Lower lobe of right lung (tissue), 2 donors: ENCODE data around the gene TTC5. TPM values are rescaled to one million over a fixed set of nuclear protein-coding genes. Genes with fewer than 3 reads are reported as not detected.
"Not testable (repeated sequence)": the region's sequence is repeated elsewhere in the genome, so short reads cannot be mapped to it uniquely, and the experiment has no call there.

Experiments used
- ATAC-seq, 2 donors: fragments of 200-7000 bp; cut with Tn5 transposase; one replicate each; pipeline ENCODE4 v1.9.1; 2020 to 2022; ENCODE audit warnings: mild to moderate bottlenecking in 2 of 2, moderate library complexity in 2 of 2
- DNase-seq: peaks from one replicate; pipeline ENCODE4 v3.0.0-alpha.2; 2020
- H3K27ac ChIP-seq: fragments of 200-600 bp; one replicate; pipeline ENCODE4 v1.8.0; 2022
- H3K27me3 ChIP-seq: fragments of 200-600 bp; one replicate; pipeline ENCODE4 v1.8.0; 2022; ENCODE audit warnings: low read depth
- H3K36me3 ChIP-seq: fragments of 200-600 bp; one replicate; pipeline ENCODE4 v1.8.0; 2022; ENCODE audit warnings: mild to moderate bottlenecking
- H3K4me1 ChIP-seq: fragments of 200-600 bp; one replicate; pipeline ENCODE4 v1.8.0; 2022
- H3K4me3 ChIP-seq: fragments of 200-600 bp; one replicate; pipeline ENCODE4 v1.8.0; 2022; ENCODE audit warnings: mild to moderate bottlenecking
- H3K9me3 ChIP-seq: fragments of 200-600 bp; one replicate; pipeline ENCODE4 v1.8.0; 2022
- intact Hi-C: fragments of 100-400 bp; cut with DNase I; formaldehyde crosslinking; loops from one replicate; pipeline ENCODE4 v1.11.0; 2022
- total RNA-seq: library from RNA; stranded (reverse); fragmentation: NEBNext Ultra II Directional; extraction: Animal tissue kit (Norgen Biotek cat#: 25700); gene quantifications from one replicate; pipeline ENCODE4 v1.2.1, GENCODE V29; 2021
- TF ChIP-seq, protein P1 (sequence below): fragments of 200-600 bp; IDR thresholded peaks from one replicate; pipeline ENCODE4 v1.8.0; 2022; ENCODE audit warnings: antibody characterized with exemption, mild to moderate bottlenecking
- donor health status: DM: no; HTN: yes; CAD: no; lungs with severe emphysema.

Gene TTC5
- total RNA-seq, 1 donor from 2014 or later = 19.3 TPM

DNA sequence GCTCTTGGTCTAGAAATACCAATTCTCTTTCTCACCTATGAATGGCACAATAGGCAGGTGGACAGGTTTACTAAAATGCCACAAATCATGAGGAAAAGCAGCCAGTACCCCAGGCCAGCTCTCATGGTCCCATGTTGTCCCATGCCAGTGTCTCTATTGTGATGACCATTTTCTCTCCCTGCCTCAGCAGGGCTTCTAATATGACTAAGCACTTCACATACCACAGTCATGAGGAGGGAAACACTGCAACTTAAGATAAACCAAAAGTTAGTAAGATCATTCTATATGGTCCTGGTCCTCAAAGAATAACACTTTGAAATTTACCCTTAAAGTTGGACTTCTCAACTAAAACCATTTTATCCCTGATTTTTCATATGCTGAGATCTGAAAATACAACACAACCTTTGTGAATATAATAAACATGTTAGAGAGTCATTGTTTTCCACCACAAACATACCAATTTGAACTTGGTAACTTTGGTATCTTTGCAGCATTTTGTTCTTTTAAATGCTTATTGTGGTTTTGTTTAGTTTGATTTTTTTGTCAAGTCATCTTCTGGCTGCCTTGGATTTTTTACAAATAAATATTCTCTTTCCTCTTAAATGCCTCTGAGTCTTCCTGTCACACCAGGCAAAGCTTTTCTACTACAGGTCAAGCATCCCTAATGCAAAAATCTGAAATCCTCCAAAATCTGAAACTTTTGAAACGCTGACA, 3.6 kb downstream of the TTC5 start:
- no peaks in the 10 kb centered on the region for H3K9me3 ChIP-seq
- peaks cover 49% of the 10 kb centered on the region for H3K36me3 ChIP-seq
- intact Hi-C loops = no loop called here
- H3K4me3 ChIP-seq = no peak overlapping the region
- no peaks in the 10 kb centered on the region for H3K27me3 ChIP-seq
- H3K4me1 ChIP-seq = peaks cover 14% of the 10 kb centered on the region
- DNase-seq = no peak
- no peak overlapping the region for H3K27ac ChIP-seq
- TF ChIP-seq, protein P1, sequence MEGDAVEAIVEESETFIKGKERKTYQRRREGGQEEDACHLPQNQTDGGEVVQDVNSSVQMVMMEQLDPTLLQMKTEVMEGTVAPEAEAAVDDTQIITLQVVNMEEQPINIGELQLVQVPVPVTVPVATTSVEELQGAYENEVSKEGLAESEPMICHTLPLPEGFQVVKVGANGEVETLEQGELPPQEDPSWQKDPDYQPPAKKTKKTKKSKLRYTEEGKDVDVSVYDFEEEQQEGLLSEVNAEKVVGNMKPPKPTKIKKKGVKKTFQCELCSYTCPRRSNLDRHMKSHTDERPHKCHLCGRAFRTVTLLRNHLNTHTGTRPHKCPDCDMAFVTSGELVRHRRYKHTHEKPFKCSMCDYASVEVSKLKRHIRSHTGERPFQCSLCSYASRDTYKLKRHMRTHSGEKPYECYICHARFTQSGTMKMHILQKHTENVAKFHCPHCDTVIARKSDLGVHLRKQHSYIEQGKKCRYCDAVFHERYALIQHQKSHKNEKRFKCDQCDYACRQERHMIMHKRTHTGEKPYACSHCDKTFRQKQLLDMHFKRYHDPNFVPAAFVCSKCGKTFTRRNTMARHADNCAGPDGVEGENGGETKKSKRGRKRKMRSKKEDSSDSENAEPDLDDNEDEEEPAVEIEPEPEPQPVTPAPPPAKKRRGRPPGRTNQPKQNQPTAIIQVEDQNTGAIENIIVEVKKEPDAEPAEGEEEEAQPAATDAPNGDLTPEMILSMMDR = no peak
- ATAC-seq = no peak

DNA sequence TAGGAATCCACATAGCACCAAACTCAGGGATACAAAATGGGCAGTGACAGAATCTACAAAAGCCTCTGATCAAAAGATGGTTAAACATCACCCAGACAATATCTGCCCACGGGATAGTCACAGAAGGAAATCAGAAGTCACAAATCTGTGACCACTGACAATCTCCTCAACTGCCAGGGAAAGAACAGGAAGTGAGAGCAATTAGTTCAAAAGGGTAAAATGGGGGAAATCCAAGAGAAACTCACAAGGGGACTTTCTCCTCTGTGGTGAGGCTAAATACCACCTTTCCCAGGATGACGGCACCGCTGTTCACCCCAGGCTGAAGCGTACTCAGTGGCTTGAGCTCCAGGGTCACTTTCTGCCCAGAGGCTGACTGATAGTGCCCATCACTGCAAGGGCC, 10.7 kb downstream of the TTC5 start:
- TF ChIP-seq, protein P1 = no peak

DNA sequence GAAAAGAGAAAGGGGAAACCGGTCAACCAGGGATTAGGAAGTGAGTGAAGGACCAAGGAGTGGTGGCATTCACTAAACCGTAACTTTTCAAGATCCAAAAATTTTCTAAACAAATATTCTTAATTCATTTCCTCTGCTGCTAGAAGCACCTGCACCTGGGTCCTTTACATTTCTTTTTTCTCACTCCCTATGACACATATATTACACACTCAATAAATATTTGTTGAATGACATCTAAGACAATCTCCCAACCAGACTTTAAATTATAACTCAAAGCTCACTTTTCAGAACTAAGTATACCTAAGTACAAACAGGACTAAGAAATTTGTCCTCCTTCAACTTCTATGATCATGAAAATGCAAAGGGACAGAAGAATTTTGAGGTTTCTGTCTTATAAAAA, 11.1 kb downstream of the TTC5 start:
- H3K4me3 ChIP-seq = no peak overlapping the region
- intact Hi-C loops = no loop called here
- TF ChIP-seq, protein P1 = no peak
- DNase-seq = no peak
- ATAC-seq = no peak
- no peaks in the 10 kb centered on the region for H3K27me3 ChIP-seq
- peaks cover 100% of the 10 kb centered on the region for H3K36me3 ChIP-seq
- no peaks in the 10 kb centered on the region for H3K4me1 ChIP-seq
- H3K27ac ChIP-seq = no peak overlapping the region
- H3K9me3 ChIP-seq = no peaks in the 10 kb centered on the region

More for the DNA sequence above, 10.7 kb downstream of the TTC5 start:
- no peak overlapping the region for H3K27ac ChIP-seq
- no peak overlapping the region for H3K4me3 ChIP-seq
- H3K27me3 ChIP-seq = no peaks in the 10 kb centered on the region
- intact Hi-C loops = no loop called here
- no peaks in the 10 kb centered on the region for H3K4me1 ChIP-seq
- peaks cover 100% of the 10 kb centered on the region for H3K36me3 ChIP-seq
- DNase-seq (no peak), ATAC-seq (no peak)
- H3K9me3 ChIP-seq = no peaks in the 10 kb centered on the region

DNA sequence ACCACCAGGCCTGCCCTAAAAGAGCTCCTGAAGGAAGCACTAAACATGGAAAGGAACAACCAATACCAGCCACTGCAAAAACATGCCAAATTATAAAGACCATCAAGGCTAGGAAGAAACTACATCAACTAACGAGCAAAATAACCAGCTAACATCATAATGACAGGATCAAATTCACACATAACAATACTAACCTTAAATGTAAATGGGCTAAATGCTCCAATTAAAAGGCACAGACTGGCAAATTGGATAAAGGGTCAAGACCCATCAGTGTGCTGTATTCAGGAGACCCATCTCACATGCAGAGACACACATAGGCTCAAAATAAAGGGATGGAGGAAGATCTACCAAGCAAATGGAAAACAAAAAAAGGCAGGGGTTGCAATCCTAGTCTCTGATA, 23.8 kb downstream of the TTC5 start:
- H3K27ac ChIP-seq, H3K9me3 ChIP-seq, H3K27me3 ChIP-seq, DNase-seq, H3K36me3 ChIP-seq, ATAC-seq, H3K4me3 ChIP-seq, intact Hi-C loops, H3K4me1 ChIP-seq: not testable (repeated sequence)

DNA sequence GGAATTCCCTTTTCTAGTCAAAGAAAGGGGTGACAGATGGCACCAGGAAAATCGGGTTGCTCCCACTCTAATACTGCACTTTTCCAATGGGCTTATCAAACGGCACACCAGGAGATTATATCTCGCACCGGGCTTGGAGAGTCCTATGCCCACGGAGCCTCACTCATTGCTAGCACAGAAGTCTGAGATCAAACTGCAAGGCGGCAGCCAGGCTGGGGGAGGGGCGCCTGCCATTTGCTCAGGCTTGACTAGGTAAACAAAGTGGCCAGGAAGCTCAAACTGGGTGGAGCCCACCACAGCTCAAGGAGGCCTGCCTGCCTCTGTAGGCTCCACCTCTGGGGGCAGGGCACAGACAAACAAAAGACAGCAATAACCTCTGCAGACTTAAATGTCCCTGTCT, 25.5 kb downstream of the TTC5 start:
- intact Hi-C loops, H3K4me3 ChIP-seq, H3K4me1 ChIP-seq, H3K9me3 ChIP-seq, H3K27ac ChIP-seq, H3K36me3 ChIP-seq, DNase-seq, ATAC-seq, H3K27me3 ChIP-seq: not testable (repeated sequence)

DNA sequence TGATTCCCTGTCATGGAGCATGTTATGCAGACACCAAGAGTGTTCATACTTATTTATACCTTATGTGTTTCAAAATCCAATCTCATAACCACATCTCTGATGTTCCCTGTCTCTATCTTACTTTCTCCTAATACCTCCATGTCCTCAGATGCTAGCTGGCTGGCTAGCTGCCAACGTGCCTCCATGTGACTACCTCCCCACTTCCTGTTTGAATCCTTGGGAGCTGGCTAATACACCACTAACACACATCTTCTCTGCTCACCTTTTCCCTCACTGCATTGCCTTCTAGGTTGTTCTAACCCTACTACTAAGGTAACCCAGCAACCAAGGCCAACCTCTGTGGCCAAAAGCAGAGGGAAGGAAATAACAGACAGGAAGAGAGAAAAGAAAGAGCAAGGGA, 27.3 kb downstream of the TTC5 start:
- TF ChIP-seq, protein P1 = no peak
- Histone ChIP-seq H3K27me3 (no peaks in the 10 kb centered on the region), H3K36me3 (no peaks in the 10 kb centered on the region), H3K27ac (no peak overlapping the region), H3K9me3 (no peaks in the 10 kb centered on the region), H3K4me1 (no peaks in the 10 kb centered on the region), H3K4me3 (no peak overlapping the region)
- intact Hi-C loops = no loop called here
- ATAC-seq (no peak), DNase-seq (peak; percentile 50)
